MM.1S (cell line): Measurements from ENCODE around the gene CPXM1.

ENCODE experiments used
- CTCF ChIP-seq: fragments of 300-600 bp; sonication (generic); IDR thresholded peaks from 2 replicates; pipeline ENCODE4 v1.5.1; 2016; ENCODE audit warnings: antibody characterized with exemption, low read length, mixed read lengths
- EZH2 ChIP-seq: fragments of 300-600 bp; sonication (generic); optimal IDR thresholded peaks from 2 replicates; pipeline ENCODE3; 2017; ENCODE audit warnings: low read depth, mild to moderate bottlenecking, antibody characterized with exemption, low read length, mixed read lengths

GRCh38 chr20:2829376-2829775, 28.9 kb upstream of the CPXM1 start:
- TF ChIP-seq EZH2, result no peak
- TF ChIP-seq CTCF, result no peak
